GM12874 (cell line): ENCODE measurements around the gene ADAMTS17.

Source experiments
- TF ChIP-seq, protein P1 (sequence below): IDR thresholded peaks from 2 replicates; pipeline ENCODE4 v1.5.1; 2011; ENCODE audit warnings: low read depth, mild to moderate bottlenecking, control low read depth, low read length, moderate library complexity; ENCODE audit not compliant: insufficient read depth

ADAMTS17 gene

DNA sequence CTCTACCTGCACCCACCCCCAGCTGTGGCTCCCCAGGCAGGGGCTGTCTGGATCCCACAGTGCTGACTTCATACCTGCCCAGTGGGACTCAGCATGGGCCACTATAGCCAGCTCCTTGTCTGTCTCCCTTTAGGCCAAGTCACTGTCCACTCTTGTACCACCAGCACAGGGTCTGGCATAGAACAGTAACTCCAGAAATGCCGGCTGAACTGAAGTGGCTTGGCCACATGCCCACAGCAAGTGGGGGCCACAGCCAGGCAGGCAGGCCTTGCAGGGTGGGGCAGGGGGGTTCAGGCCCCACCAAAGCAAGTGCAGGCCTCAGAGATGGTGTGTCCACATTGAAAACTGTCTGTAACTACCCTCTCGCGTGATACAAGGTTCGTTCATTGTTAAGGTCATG is 355.9 kb downstream of the ADAMTS17 start:
- TF ChIP-seq, protein P1, sequence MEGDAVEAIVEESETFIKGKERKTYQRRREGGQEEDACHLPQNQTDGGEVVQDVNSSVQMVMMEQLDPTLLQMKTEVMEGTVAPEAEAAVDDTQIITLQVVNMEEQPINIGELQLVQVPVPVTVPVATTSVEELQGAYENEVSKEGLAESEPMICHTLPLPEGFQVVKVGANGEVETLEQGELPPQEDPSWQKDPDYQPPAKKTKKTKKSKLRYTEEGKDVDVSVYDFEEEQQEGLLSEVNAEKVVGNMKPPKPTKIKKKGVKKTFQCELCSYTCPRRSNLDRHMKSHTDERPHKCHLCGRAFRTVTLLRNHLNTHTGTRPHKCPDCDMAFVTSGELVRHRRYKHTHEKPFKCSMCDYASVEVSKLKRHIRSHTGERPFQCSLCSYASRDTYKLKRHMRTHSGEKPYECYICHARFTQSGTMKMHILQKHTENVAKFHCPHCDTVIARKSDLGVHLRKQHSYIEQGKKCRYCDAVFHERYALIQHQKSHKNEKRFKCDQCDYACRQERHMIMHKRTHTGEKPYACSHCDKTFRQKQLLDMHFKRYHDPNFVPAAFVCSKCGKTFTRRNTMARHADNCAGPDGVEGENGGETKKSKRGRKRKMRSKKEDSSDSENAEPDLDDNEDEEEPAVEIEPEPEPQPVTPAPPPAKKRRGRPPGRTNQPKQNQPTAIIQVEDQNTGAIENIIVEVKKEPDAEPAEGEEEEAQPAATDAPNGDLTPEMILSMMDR, result no peak

DNA sequence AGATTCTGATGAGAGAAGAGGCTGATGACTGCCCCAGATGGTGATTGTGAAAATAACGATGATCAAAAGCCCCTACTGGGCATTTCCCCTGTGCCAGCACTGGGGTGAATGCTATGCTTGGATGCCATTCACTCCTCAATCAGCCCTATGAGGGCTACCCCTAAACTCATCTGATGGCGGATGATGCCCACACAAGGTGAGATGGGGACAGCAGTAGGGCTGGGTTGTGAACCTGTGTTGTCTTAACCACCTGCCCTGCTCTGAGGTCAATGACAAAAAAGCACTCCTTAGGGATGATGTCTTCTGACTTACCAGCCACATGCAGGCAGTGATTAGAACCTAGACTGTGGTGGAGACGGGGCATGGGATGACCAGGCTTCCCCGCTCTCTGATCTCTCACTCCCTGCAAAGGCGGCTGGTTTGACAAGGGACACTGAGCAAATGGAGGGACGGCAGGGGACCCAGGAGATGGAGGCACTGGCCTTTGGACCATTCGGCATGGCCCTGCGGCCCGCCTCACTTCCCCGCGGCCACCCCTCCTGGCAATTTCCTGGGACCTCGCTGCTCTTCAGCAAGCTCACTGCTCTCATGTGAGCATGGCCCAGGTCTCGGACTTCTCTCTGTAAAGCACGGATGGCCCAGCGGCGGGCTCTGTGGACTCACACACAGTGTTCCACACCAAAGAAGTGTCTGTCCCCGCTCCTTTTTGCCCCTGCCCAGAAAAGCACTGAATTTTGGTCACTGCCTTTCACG is 357.1 kb downstream of the ADAMTS17 start:
- TF ChIP-seq, protein P1, result no peak

DNA sequence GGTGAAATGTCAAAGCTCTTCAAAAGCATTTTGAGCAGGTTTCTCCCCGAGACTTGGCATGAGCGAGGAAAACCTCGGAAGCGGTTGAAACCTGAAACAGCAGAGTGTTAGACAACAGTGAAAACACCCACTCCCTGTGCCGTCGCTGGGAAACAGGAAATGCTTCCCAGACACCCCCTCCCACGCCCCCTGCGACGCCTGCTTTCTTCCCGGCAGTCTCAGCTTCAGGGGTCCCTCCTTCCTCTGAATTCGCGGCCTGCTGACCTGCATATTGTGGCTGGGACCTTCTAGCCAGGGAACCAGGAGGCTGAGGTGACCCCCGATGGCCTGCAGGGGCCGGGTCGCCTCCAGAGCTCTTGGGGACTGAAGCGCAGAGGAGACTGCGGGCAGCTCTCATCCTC is 357.9 kb downstream of the ADAMTS17 start:
- TF ChIP-seq, protein P1, result no peak

DNA sequence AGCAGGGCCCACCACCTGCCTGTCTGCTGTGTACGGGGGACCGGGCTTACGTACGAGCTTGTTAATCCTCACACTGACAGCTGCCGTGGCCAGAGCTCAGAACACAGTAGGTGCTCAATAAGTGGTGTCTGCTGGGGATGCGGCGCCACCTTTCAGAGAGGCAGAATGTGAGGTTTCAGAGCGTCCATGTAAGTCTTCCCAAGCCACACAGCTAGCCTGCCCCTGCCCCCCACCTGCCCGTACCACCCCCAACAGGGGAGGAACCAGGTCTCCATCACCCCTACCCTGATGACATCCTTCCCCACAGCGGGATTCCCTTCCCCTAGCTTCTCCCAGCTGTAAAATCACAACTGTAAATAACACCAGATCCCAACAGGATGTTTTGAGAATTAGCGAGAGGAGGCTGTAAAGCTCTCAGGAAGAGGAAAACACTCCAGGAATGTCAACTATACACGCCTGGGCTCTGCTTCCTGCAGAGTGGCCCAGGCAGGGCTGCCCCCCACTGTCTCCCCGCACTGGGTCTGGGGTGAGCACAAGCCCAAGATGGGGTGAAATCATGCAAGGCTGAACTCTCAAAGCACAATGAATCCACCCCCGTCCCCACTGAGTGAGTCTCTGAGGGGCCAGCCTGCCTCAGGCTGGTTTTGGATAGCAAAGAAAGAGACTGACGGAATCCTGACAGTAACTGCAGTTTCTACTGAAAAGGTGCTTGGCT is 358.4 kb downstream of the ADAMTS17 start:
- TF ChIP-seq, protein P1, result no peak

DNA sequence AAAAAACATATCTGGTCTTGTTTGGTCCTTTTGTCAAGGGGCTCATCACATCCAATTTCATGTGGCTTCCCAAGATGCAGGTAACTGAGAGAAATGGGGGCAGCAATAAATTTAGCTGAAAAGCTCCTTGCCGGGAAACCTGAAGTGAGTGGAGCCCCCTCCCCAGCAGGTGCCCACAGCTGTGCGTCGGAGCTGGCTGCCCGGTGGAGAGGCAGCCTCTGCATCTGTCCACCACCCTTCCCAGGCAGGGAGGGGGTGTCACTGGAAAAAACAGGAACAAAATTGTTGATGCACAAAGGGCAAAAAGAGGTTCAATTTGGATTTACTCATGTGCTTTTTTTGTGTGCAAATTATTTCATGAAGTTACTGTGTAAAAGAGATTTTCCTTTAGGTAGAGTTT is 359.1 kb downstream of the ADAMTS17 start:
- TF ChIP-seq, protein P1, result no peak

DNA sequence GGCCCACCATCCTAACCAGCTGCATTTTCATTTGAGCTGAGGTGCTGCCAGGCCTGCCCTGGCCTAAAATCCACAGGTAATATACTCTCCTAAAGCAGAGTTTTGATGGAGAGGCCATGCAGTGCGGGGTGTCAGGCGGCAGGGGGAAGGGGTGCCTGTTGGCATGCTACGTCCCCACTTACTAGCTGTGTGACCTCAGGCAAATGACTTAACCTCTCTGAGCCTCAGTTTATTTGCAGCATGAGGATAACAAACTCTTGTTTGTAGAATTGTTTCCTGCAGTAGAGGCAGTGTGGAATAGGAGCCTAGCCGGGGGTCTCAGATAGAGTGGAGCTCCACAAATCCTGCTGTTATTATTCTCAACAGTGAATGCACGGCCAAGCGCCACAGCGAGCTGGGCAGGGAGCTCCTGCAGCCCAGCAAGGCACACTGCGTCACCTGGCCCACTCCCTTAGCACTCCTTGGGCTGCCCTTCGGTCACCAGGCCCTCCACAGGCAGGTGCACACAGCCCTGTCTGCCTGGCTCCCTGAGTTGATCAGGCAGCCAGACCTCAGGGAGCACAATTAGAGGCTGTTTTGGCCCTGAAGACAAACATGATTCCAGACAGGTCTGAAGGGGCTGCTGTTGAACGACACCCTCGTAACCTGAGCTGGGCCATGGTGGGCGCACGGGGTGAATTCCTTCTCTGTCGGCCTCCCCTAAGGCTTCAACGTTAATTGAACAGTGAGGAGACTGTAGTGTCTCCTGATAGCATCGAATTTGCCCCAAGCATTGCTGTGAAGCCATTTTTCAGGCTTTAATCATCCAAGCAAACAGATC is 359.7 kb downstream of the ADAMTS17 start:
- TF ChIP-seq, protein P1, result no peak

DNA sequence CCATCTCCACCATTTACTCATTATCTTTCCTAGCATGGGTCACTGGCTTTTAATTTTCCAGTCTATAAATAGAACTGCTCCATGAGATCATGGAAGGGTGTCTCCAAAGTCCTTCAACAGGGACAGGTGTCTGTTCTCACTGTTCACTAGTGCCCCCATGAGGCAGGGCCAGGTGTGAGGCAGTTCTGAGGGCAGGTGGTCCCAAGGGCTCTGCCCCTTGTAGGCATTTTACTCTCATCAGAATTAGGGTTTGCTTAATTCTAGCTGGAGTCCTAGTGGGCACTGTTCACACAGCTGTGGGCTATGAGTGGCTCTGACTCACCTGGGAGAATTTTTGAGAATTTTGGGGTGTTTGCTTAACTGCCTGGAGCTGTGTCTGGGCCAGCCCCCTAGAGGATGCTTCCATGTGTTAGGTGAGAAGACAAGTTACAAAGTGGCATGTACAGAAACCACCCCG is 360.6 kb downstream of the ADAMTS17 start:
- TF ChIP-seq, protein P1, result 0 out of 2 replicates have a peak, but pooled peaks have one; percentile 17
